Measurements from ENCODE around the gene NKX2-4. TPM values are rescaled to one million over a fixed set of nuclear protein-coding genes. Genes with fewer than 3 reads are reported as not detected.

Gene NKX2-4
- total and polyA plus RNA-seq, 9 of the 15 experiments (the other 6 are each of a cell fraction or from before 2014, with no cell fraction given): not detected

- ChIA-PET POLR2A (interaction anchor here (0.7 kb wide), 1 partner anchor 8 kb away, joined by 3 read pairs; no protein-coding TSS in a partner anchor), CTCF (ENCODE audit: low intra/inter-chr PET ratio) (no interaction called here)
- peaks cover 0 to 3% of the 10 kb centered on the region in 2 experiments; a peak in 1 of 5 replicates for H3K4me1 ChIP-seq (replicated peaks in 1 of 2; ENCODE audit: control insufficient read depth in 2 of 2, insufficient read depth in 2 of 2, low read length in 2 of 2)
- FAIRE-seq: no peak
- H2AFZ ChIP-seq (ENCODE audit: low read depth, low read length): no peak overlapping the region
- H3K4me2 ChIP-seq (ENCODE audit: insufficient read depth, low read length): no peak overlapping the region
- H3K27ac ChIP-seq (ENCODE audit: extremely low read depth, low read depth, low read length): no peak overlapping the region
- WGBS (ENCODE audit: insufficient coverage, low coverage, missing lambda C conversion rate): 20% methylated on average over 4 of the region's 4 CpGs
- H3K9ac ChIP-seq (ENCODE audit: insufficient read depth in 1 of 2, low read depth in 2 of 2, low read length in 2 of 2): no peak overlapping the region
- ATAC-seq: no peak
- no TSS peak for BruUV-seq (replicated peaks)
- peaks cover 9% of the 10 kb centered on the region; the same call in 1 of the 3 replicates for H3K36me3 ChIP-seq (ENCODE audit: control insufficient read depth, insufficient read depth, low read length)
- intact Hi-C loops (cut with micrococcal nuclease): no loop called here
- H3K9me3 ChIP-seq (replicated peaks; ENCODE audit: control insufficient read depth, insufficient read depth, low read depth, low read length): no peaks in the 10 kb centered on the region
- H3K9me1 ChIP-seq (ENCODE audit: control insufficient read depth, insufficient read depth, low read length): no peaks in the 10 kb centered on the region
- DNase-seq (ENCODE audit: extremely low read depth in 1 of 4, low spot score in 3 of 4): no peak
- in situ Hi-C loops (cut with MboI): no loop called here
- no peaks in the 10 kb centered on the region for H3K79me2 ChIP-seq (ENCODE audit: control insufficient read depth, insufficient read depth, low read length)
- H3K27me3 ChIP-seq (ENCODE audit: control insufficient read depth in 2 of 2, insufficient read depth in 2 of 2, low read length in 2 of 2): no peaks in the 10 kb centered on the region
- H3K4me3 ChIP-seq: no peak overlapping the region
- no peaks in the 10 kb centered on the region for H4K20me1 ChIP-seq (replicated peaks; ENCODE audit: control insufficient read depth, insufficient read depth, low read length)
- no peak for TF ChIP-seq FOXA1 (IDR thresholded peaks at IDR 0.05; ENCODE audit: borderline replicate concordance)
- no peak for TF ChIP-seq PBX2 (CRISPR knock-in tag; IDR thresholded peaks at IDR 0.05; ENCODE audit: low read depth)
- TF ChIP-seq PBX2 (tag; conservative IDR thresholded peaks at IDR 0.05; ENCODE audit: low read depth): no peak
- TF ChIP-seq TAF9B (IDR thresholded peaks at IDR 0.05; ENCODE audit: partially characterized antibody): no peak
- no peak for TF ChIP-seq CC2D1A (IDR thresholded peaks at IDR 0.05)
- TF ChIP-seq CUX1 (CRISPR knock-in tag; IDR thresholded peaks at IDR 0.05): no peak
- TF ChIP-seq KDM4B (IDR thresholded peaks at IDR 0.05; ENCODE audit: borderline replicate concordance in 2 of 2, low read depth in 1 of 2): no peak
- no peak for TF ChIP-seq EP300 (IDR thresholded peaks at IDR 0.05; ENCODE audit: low read length)
- TF ChIP-seq ZC3H4 (CRISPR knock-in tag; IDR thresholded peaks at IDR 0.05; ENCODE audit: borderline replicate concordance): no peak
- no peak for TF ChIP-seq CHD4 (IDR thresholded peaks at IDR 0.05; ENCODE audit: insufficient read depth, insufficient replicate concordance, low read depth, low read length, poor library complexity, severe bottlenecking)
- no peak for TF ChIP-seq THRA (IDR thresholded peaks at IDR 0.05)
Observed at GRCh38 chr20:21393816-21394519, 3.4 kb downstream of the NKX2-4 start.
